GM12878 (cell line): ENCODE results near the gene NLGN1. TPM values are rescaled to one million over a fixed set of nuclear protein-coding genes. Genes with fewer than 3 reads are reported as not detected.

Experiments
- ATAC-seq: fragments of 200-7000 bp; cut with Tn5 transposase; 3 replicates; pipeline ENCODE4 v1.9.1; 2020; ENCODE audit warnings: mild to moderate bottlenecking, moderate library complexity
- BruUV-seq: library from RNA; stranded (reverse); fragments of 400-500 nt; replicated peaks from 2 replicates; lab custom pipeline; 2021; lab: Mats Ljungman, UMichigan
- CTCF ChIA-PET: fragments of 300-600 bp; sonication (Branson Sonifier 250); formaldehyde crosslinking; extraction: SDS; loops from one replicate; lab custom pipeline; 2021; ENCODE audit warnings: inconsistent platforms; lab: Yijun Ruan, JAX
- POLR2A ChIA-PET: fragments of 350-600 bp; formaldehyde crosslinking; extraction: SDS; loops from one replicate; lab custom pipeline; 2021; ENCODE audit warnings: inconsistent platforms; lab: Charles Lee
- RAD21 ChIA-PET: fragments of 300-600 bp; sonication (Branson Sonifier 250); formaldehyde crosslinking; loops from one replicate; lab custom pipeline; 2023; ENCODE audit warnings: antibody characterized with exemption; ENCODE audit not compliant: unreplicated experiment; lab: Charles Lee
- SMC1A ChIA-PET: fragments of 300-600 bp; sonication (Branson Sonifier 250); formaldehyde crosslinking; loops from one replicate; lab custom pipeline; 2023; ENCODE audit not compliant: unreplicated experiment, uncharacterized antibody; lab: Charles Lee
- DNase-seq: peaks from one replicate; pipeline ENCODE4 v3.0.0-alpha.2; 2011; ENCODE audit warnings: low read depth, low spot score
- FAIRE-seq: peaks from 3 replicates; lab custom pipeline; 2011; peaks lifted over from hg19 to GRCh38; lab: Jason Lieb, UNC
- H2AFZ ChIP-seq: 2 replicates; pipeline ENCODE4 v1.6.0; 2011; ENCODE audit warnings: low read depth, low read length, control low read depth; ENCODE audit not compliant: control insufficient read depth
- H3K27ac ChIP-seq: 2 replicates; pipeline ENCODE4 v1.5.1; 2011; ENCODE audit warnings: control low read depth; ENCODE audit not compliant: control insufficient read depth, insufficient read depth
- H3K27me3 ChIP-seq, 2 experiments: replicated peaks in 1 of 2; 2 replicates each; pipeline versions ENCODE4 v1.6.0 to v1.6.1; 2011; ENCODE audit warnings: low read length in 1 of 2; ENCODE audit not compliant: control insufficient read depth in 2 of 2, insufficient read depth in 2 of 2
- H3K36me3 ChIP-seq, 2 experiments: 2 replicates each; pipeline ENCODE4 v1.5.1; 2011; ENCODE audit warnings: low read length in 1 of 2; ENCODE audit not compliant: control insufficient read depth in 2 of 2, insufficient read depth in 2 of 2
- H3K4me1 ChIP-seq: 2 replicates; pipeline ENCODE4 v1.6.1; 2011; ENCODE audit warnings: mild to moderate bottlenecking, low read length, moderate library complexity, mixed read lengths; ENCODE audit not compliant: control insufficient read depth, insufficient read depth
- H3K4me2 ChIP-seq: 2 replicates; pipeline ENCODE4 v1.6.0; 2011; ENCODE audit warnings: control low read depth; ENCODE audit not compliant: control insufficient read depth, insufficient read depth
- H3K4me3 ChIP-seq: fragments of 200-600 bp; sonication (generic); 2 replicates; pipeline ENCODE4 v1.5.1; 2016
- H3K79me2 ChIP-seq: 2 replicates; pipeline ENCODE4 v1.6.0; 2011; ENCODE audit warnings: low read length; ENCODE audit not compliant: control insufficient read depth, insufficient read depth
- H3K9ac ChIP-seq: 2 replicates; pipeline ENCODE4 v1.8.0; 2011; ENCODE audit warnings: low read length, control low read depth, mixed read lengths; ENCODE audit not compliant: control insufficient read depth, insufficient read depth
- H3K9me3 ChIP-seq: replicated peaks from 3 replicates; pipeline ENCODE4 v1.5.1; 2011; ENCODE audit warnings: mild to moderate bottlenecking, low read length; ENCODE audit not compliant: control insufficient read depth, insufficient read depth
- H4K20me1 ChIP-seq: 2 replicates; pipeline ENCODE4 v1.6.0; 2011; ENCODE audit not compliant: control insufficient read depth, insufficient read depth
- BRCA1 ChIP-seq: IDR thresholded peaks from 2 replicates; pipeline ENCODE4 v1.6.1; 2011; ENCODE audit warnings: low read depth, low read length, improper control_type of control experiment
- EZH2 ChIP-seq: IDR thresholded peaks from 2 replicates; pipeline ENCODE4 v1.6.1; 2012; ENCODE audit warnings: low read depth, mild to moderate bottlenecking, control low read depth, inconsistent platforms, low read length, borderline replicate concordance; ENCODE audit not compliant: control insufficient read depth
- HSF1 ChIP-seq: fragments of 150-350 bp; IDR thresholded peaks from 2 replicates; pipeline ENCODE4 v1.6.1; 2014; ENCODE audit warnings: mild to moderate bottlenecking, low read depth, low read length
- MXI1 ChIP-seq: fragments of 150-350 bp; IDR thresholded peaks from 2 replicates; pipeline ENCODE4 v1.6.1; 2011; ENCODE audit warnings: low read depth, mild to moderate bottlenecking, inconsistent platforms, low read length, improper control_type of control experiment
- MYB ChIP-seq: fragments of 150-350 bp; IDR thresholded peaks from 2 replicates; pipeline ENCODE4 v1.6.1; 2014; ENCODE audit warnings: mild to moderate bottlenecking, low read depth, low read length, borderline replicate concordance
- NFYA ChIP-seq: IDR thresholded peaks from 2 replicates; pipeline ENCODE4 v1.6.1; 2011; ENCODE audit warnings: low read depth, mild to moderate bottlenecking, low read length, improper control_type of control experiment, borderline replicate concordance
- NR2C1 ChIP-seq: fragments of 450-650 bp; IDR thresholded peaks from 2 replicates; pipeline ENCODE4 v1.6.1; 2017; ENCODE audit warnings: antibody characterized with exemption, mild to moderate bottlenecking, moderate library complexity
- PAX5 ChIP-seq: IDR thresholded peaks from 2 replicates; pipeline ENCODE4 v1.6.1; 2011; ENCODE audit warnings: low read depth, low read length, borderline replicate concordance
- RAD51 ChIP-seq: fragments of 450-650 bp; IDR thresholded peaks from 2 replicates; pipeline ENCODE4 v1.6.1; 2016; ENCODE audit warnings: moderate library complexity, mild to moderate bottlenecking, inconsistent platforms
- REST ChIP-seq: IDR thresholded peaks from 2 replicates; pipeline ENCODE4 v1.6.1; 2012; ENCODE audit warnings: mild to moderate bottlenecking, low read depth, low read length
- SIX5 ChIP-seq: IDR thresholded peaks from 2 replicates; pipeline ENCODE4 v1.6.1; 2011; ENCODE audit warnings: mild to moderate bottlenecking, low read depth, low read length, moderate library complexity; ENCODE audit not compliant: severe bottlenecking
- SMAD5 ChIP-seq: IDR thresholded peaks from 2 replicates; pipeline ENCODE4 v1.6.1; 2016; ENCODE audit warnings: antibody characterized with exemption, low read depth
- TCF3 ChIP-seq: IDR thresholded peaks from 2 replicates; pipeline ENCODE4 v1.6.1; 2012; ENCODE audit warnings: low read depth, mild to moderate bottlenecking, low read length, borderline replicate concordance; ENCODE audit not compliant: insufficient read depth
- ZNF24 ChIP-seq: fragments of 450-650 bp; IDR thresholded peaks from 2 replicates; pipeline ENCODE4 v1.6.1; 2017; ENCODE audit warnings: antibody characterized with exemption, mild to moderate bottlenecking
- WGBS: methylation state at CpG from one replicate; pipeline ENCODE4 v1.1.6; 2016; ENCODE audit warnings: low lambda C conversion rate; ENCODE audit not compliant: insufficient replicate concordance, insufficient coverage; ENCODE audit errors: missing lambda C conversion rate; 5-methylcytosine and 5-hydroxymethylcytosine counted together
- in situ Hi-C: fragments of 300-500 bp; cut with MboI; formaldehyde crosslinking; loops from 9 replicates; pipeline ENCODE4 v1.14.3; 2018; ENCODE audit warnings: mixed read lengths
- intact Hi-C: fragments of 100-400 bp; cut with micrococcal nuclease; formaldehyde crosslinking; loops from one replicate; pipeline ENCODE4 v1.14.2; 2022; ENCODE audit not compliant: unreplicated experiment
- polyA plus RNA-seq, 11 experiments: library from polyadenylated mRNA; depleted of rRNA in 4 of 11; unstranded in 6 of 11; stranded (reverse) in 5 of 11; fragments of >200 nt; fragmentation: Nextera tagmentation in 4 of 11; fragmentation: Illumina TruSeq in 1 of 11; extraction: Ambion mirVana in 4 of 11; extraction: Trizol in 1 of 11; gene quantifications; 1 replicate in 1 of 11; 2 replicates in 10 of 11; pipeline versions ENCODE4 v1.2.1 to v1.2.3, GENCODE V29; 2011 to 2016; ENCODE audit warnings: inconsistent platforms in 2 of 11, missing spikeins in 2 of 11, low read depth in 1 of 11
- total RNA-seq, 4 experiments: library from RNA; depleted of rRNA in 3 of 4; stranded (reverse); fragments of >200 nt in 3 of 4; fragmentation: Illumina TruSeq in 1 of 4; extraction: Trizol in 1 of 4; gene quantifications; 2 replicates each; pipeline versions ENCODE4 v1.2.1 to v1.2.3, GENCODE V29; 2013 to 2021
- TF ChIP-seq, protein P1 (sequence below): IDR thresholded peaks from 2 replicates; pipeline ENCODE4 v1.6.1; 2012; ENCODE audit warnings: improper control_type of control experiment, low read depth, low read length; ENCODE audit not compliant: insufficient replicate concordance

The NLGN1 gene
- total and polyA plus RNA-seq, 10 of the 15 experiments (the other 5 are each of a cell fraction or from before 2014, with no cell fraction given), result not detected

- ChIA-PET RAD21 (no interaction called here), SMC1A (no interaction called here), CTCF (no interaction called here), POLR2A (no interaction called here)
- Histone ChIP-seq H3K9me3 (no peaks in the 10 kb centered on the region), H3K4me2 (no peak overlapping the region), H3K79me2 (no peaks in the 10 kb centered on the region), H3K4me1 (no peaks in the 10 kb centered on the region), H3K9ac (no peak overlapping the region), H2AFZ (no peak overlapping the region), H3K27ac (no peak overlapping the region), H4K20me1 (no peaks in the 10 kb centered on the region), H3K27me3 (no peaks in the 10 kb centered on the region), H3K36me3 (no peaks in the 10 kb centered on the region), H3K4me3 (no peak overlapping the region)
- BruUV-seq, result no TSS peak
- ATAC-seq (no peak), FAIRE-seq (no peak), DNase-seq (no peak)
- in situ Hi-C loops (no loop called here), intact Hi-C loops (no loop called here)
- 33% methylated on average over 1 of the region's 1 CpG for WGBS
- TF ChIP-seq NR2C1 (no peak), TCF3 (no peak), EZH2 (no peak), BRCA1 (no peak), MXI1 (no peak), NFYA (no peak), HSF1 (no peak), SIX5 (no peak), RAD51 (no peak), REST (no peak), MYB (no peak), SMAD5 (no peak), ZNF24 (no peak), PAX5 (no peak)
- TF ChIP-seq, protein P1, sequence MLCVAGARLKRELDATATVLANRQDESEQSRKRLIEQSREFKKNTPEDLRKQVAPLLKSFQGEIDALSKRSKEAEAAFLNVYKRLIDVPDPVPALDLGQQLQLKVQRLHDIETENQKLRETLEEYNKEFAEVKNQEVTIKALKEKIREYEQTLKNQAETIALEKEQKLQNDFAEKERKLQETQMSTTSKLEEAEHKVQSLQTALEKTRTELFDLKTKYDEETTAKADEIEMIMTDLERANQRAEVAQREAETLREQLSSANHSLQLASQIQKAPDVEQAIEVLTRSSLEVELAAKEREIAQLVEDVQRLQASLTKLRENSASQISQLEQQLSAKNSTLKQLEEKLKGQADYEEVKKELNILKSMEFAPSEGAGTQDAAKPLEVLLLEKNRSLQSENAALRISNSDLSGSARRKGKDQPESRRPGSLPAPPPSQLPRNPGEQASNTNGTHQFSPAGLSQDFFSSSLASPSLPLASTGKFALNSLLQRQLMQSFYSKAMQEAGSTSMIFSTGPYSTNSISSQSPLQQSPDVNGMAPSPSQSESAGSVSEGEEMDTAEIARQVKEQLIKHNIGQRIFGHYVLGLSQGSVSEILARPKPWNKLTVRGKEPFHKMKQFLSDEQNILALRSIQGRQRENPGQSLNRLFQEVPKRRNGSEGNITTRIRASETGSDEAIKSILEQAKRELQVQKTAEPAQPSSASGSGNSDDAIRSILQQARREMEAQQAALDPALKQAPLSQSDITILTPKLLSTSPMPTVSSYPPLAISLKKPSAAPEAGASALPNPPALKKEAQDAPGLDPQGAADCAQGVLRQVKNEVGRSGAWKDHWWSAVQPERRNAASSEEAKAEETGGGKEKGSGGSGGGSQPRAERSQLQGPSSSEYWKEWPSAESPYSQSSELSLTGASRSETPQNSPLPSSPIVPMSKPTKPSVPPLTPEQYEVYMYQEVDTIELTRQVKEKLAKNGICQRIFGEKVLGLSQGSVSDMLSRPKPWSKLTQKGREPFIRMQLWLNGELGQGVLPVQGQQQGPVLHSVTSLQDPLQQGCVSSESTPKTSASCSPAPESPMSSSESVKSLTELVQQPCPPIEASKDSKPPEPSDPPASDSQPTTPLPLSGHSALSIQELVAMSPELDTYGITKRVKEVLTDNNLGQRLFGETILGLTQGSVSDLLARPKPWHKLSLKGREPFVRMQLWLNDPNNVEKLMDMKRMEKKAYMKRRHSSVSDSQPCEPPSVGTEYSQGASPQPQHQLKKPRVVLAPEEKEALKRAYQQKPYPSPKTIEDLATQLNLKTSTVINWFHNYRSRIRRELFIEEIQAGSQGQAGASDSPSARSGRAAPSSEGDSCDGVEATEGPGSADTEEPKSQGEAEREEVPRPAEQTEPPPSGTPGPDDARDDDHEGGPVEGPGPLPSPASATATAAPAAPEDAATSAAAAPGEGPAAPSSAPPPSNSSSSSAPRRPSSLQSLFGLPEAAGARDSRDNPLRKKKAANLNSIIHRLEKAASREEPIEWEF, result no peak
Measured at GRCh38 chr3:173988909-173989308, 591.4 kb downstream of the NLGN1 start.
